IPS-15b (cell line): ENCODE results near the gene FIP1L1.

ENCODE experiments used
- H3K27me3 ChIP-seq: one replicate; pipeline ENCODE4 v1.6.1; 2013; ENCODE audit warnings: low read length; ENCODE audit not compliant: control insufficient read depth, insufficient read depth
- H3K36me3 ChIP-seq: one replicate; pipeline ENCODE4 v1.6.1; 2013; ENCODE audit warnings: low read length; ENCODE audit not compliant: control insufficient read depth, insufficient read depth
- H3K4me1 ChIP-seq: one replicate; pipeline ENCODE4 v1.6.1; 2013; ENCODE audit warnings: mild to moderate bottlenecking, low read length; ENCODE audit not compliant: control insufficient read depth, insufficient read depth
- H3K4me3 ChIP-seq: one replicate; pipeline ENCODE4 v1.5.1; 2013; ENCODE audit warnings: low read depth, low read length
- H3K9ac ChIP-seq: one replicate; pipeline ENCODE4 v1.6.1; 2013; ENCODE audit warnings: low read depth, mild to moderate bottlenecking, low read length
- H3K9me3 ChIP-seq: one replicate; pipeline ENCODE4 v1.6.1; 2013; ENCODE audit warnings: mild to moderate bottlenecking, low read length; ENCODE audit not compliant: control insufficient read depth, insufficient read depth

The FIP1L1 gene

GRCh38 chr4:53478671-53479456 is 101.4 kb downstream of the FIP1L1 start:
- Histone ChIP-seq H3K27me3 (no peaks in the 10 kb centered on the region), H3K4me3 (no peak overlapping the region), H3K4me1 (peaks cover 40% of the 10 kb centered on the region), H3K9ac (no peak overlapping the region), H3K9me3 (no peaks in the 10 kb centered on the region), H3K36me3 (no peaks in the 10 kb centered on the region)

GRCh38 chr4:53479736-53480525 is 102.5 kb downstream of the FIP1L1 start:
- Histone ChIP-seq H3K4me3 (no peak overlapping the region), H3K9ac (no peak overlapping the region), H3K36me3 (no peaks in the 10 kb centered on the region), H3K9me3 (no peaks in the 10 kb centered on the region), H3K27me3 (no peaks in the 10 kb centered on the region), H3K4me1 (peaks cover 40% of the 10 kb centered on the region)

- Histone ChIP-seq H3K27me3 (no peaks in the 10 kb centered on the region), H3K36me3 (no peaks in the 10 kb centered on the region), H3K9ac (no peak overlapping the region), H3K4me3 (no peak overlapping the region), H3K9me3 (no peaks in the 10 kb centered on the region), H3K4me1 (peaks cover 40% of the 10 kb centered on the region)
Observed at GRCh38 chr4:53480909-53481308, 103.5 kb downstream of the FIP1L1 start.

GRCh38 chr4:53481586-53481985 is 104.1 kb downstream of the FIP1L1 start:
- Histone ChIP-seq H3K9me3 (no peaks in the 10 kb centered on the region), H3K4me3 (no peak overlapping the region), H3K9ac (no peak overlapping the region), H3K36me3 (no peaks in the 10 kb centered on the region), H3K4me1 (peaks cover 35% of the 10 kb centered on the region), H3K27me3 (no peaks in the 10 kb centered on the region)

GRCh38 chr4:53483250-53483649 is 105.8 kb downstream of the FIP1L1 start:
- no peak overlapping the region for H3K4me3 ChIP-seq

GRCh38 chr4:53484911-53485657 is 107.6 kb downstream of the FIP1L1 start:
- Histone ChIP-seq H3K4me3 (no peak overlapping the region), H3K36me3 (no peaks in the 10 kb centered on the region), H3K4me1 (peaks cover 7% of the 10 kb centered on the region), H3K9ac (no peak overlapping the region), H3K27me3 (no peaks in the 10 kb centered on the region), H3K9me3 (no peaks in the 10 kb centered on the region)

More at GRCh38 chr4:53483250-53483649, 105.8 kb downstream of the FIP1L1 start:
- H3K27me3 ChIP-seq, result no peaks in the 10 kb centered on the region
- no peak overlapping the region for H3K9ac ChIP-seq
- H3K36me3 ChIP-seq, result no peaks in the 10 kb centered on the region
- no peaks in the 10 kb centered on the region for H3K9me3 ChIP-seq
- peaks cover 18% of the 10 kb centered on the region for H3K4me1 ChIP-seq

- Histone ChIP-seq H3K36me3 (no peaks in the 10 kb centered on the region), H3K9me3 (no peaks in the 10 kb centered on the region), H3K27me3 (no peaks in the 10 kb centered on the region), H3K4me1 (peaks cover 9% of the 10 kb centered on the region), H3K9ac (no peak overlapping the region), H3K4me3 (no peak overlapping the region)
Observed at GRCh38 chr4:53485658-53486040, 108.2 kb downstream of the FIP1L1 start.

GRCh38 chr4:53487766-53488165 is 110.3 kb downstream of the FIP1L1 start:
- Histone ChIP-seq H3K27me3 (no peaks in the 10 kb centered on the region), H3K9me3 (no peaks in the 10 kb centered on the region)

GRCh38 chr4:53489279-53489889 is 111.9 kb downstream of the FIP1L1 start:
- Histone ChIP-seq H3K27me3 (no peaks in the 10 kb centered on the region), H3K4me1 (peaks cover 3% of the 10 kb centered on the region), H3K9ac (no peak overlapping the region), H3K9me3 (no peaks in the 10 kb centered on the region), H3K36me3 (no peaks in the 10 kb centered on the region), H3K4me3 (no peak overlapping the region)

More at GRCh38 chr4:53487766-53488165, 110.3 kb downstream of the FIP1L1 start:
- H3K9ac ChIP-seq, result no peak overlapping the region
- no peaks in the 10 kb centered on the region for H3K36me3 ChIP-seq
- H3K4me3 ChIP-seq, result no peak overlapping the region
- H3K4me1 ChIP-seq, result peaks cover 3% of the 10 kb centered on the region

GRCh38 chr4:53490161-53490956 is 112.9 kb downstream of the FIP1L1 start:
- Histone ChIP-seq H3K4me3 (no peak overlapping the region), H3K36me3 (no peaks in the 10 kb centered on the region), H3K9ac (no peak overlapping the region)

More at GRCh38 chr4:53490161-53490956, 112.9 kb downstream of the FIP1L1 start:
- no peaks in the 10 kb centered on the region for H3K9me3 ChIP-seq
- no peaks in the 10 kb centered on the region for H3K27me3 ChIP-seq
- H3K4me1 ChIP-seq, result peaks cover 3% of the 10 kb centered on the region
